Activated CD4-positive, alpha-beta T cell treated with anti-CD3 and anti-CD28 coated beads, Interleukin-2, amount 10 ng/mL, durations not matched to agents 7 days and 5 days (primary cell): ENCODE results near the gene CFAP298. TPM values are rescaled to one million over a fixed set of nuclear protein-coding genes. Genes with fewer than 3 reads are reported as not detected.

Experiments used
- CTCF ChIA-PET: fragments of 350-600 bp; sonication (Branson Sonifier 250); formaldehyde crosslinking; loops from one replicate; lab custom pipeline; 2021; ENCODE audit warnings: antibody characterized with exemption; lab: Charles Lee
- POLR2A ChIA-PET: fragments of 350-600 bp; sonication (Branson Sonifier 250); formaldehyde crosslinking; loops from one replicate; lab custom pipeline; 2021; ENCODE audit warnings: antibody characterized with exemption; lab: Charles Lee
- DNase-seq: peaks from one replicate; pipeline ENCODE4 v3.0.0-alpha.2; 2020
- H3K27ac Mint-ChIP-seq: one replicate; pipeline ENCODE4 v1.8.0; 2021; ENCODE audit warnings: mild to moderate bottlenecking, moderate library complexity, mixed read lengths
- H3K27me3 Mint-ChIP-seq: one replicate; pipeline ENCODE4 v1.8.0; 2021; ENCODE audit warnings: mixed read lengths
- H3K36me3 Mint-ChIP-seq: one replicate; pipeline ENCODE4 v1.8.0; 2021; ENCODE audit warnings: low read depth, mixed read lengths
- H3K4me1 Mint-ChIP-seq: one replicate; pipeline ENCODE4 v1.8.0; 2021; ENCODE audit warnings: mixed read lengths
- H3K4me3 Mint-ChIP-seq: one replicate; pipeline ENCODE4 v1.8.0; 2021; ENCODE audit warnings: mild to moderate bottlenecking, moderate library complexity, mixed read lengths
- H3K9me3 Mint-ChIP-seq: one replicate; pipeline ENCODE4 v1.8.0; 2021; ENCODE audit warnings: mixed read lengths
- total RNA-seq, 2 experiments: library from RNA; stranded (reverse); gene quantifications; one replicate each; pipeline ENCODE4 v1.2.3, GENCODE V29; 2021

Gene CFAP298
- total RNA-seq, 2 experiments from 2014 or later: 32.6 to 40.2 TPM

DNA sequence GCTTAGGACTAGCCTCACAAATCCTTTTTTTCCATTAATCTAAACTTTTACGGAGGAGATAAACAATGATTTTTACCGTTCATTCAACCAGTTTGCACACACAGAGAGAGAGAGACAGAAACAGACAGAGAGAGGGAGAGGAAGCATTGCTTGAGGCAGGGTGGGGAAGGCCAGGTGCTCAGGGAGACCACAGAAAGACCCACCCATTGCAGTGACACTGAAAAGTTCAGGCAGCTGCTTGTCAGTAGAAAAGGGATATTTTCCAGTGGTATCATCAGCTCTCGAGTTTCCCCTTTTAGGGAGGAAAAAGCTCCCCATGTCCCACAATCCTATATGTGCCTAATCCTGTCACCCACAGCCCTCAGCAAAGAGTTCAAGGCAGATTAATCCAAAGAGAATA is 54.1 kb downstream of the CFAP298 start:
- ChIA-PET CTCF (no interaction called here), POLR2A (no interaction called here)
- Mint-ChIP-seq H3K9me3 (no peaks in the 10 kb centered on the region), H3K27ac (no peak overlapping the region), H3K4me1 (peaks cover 6% of the 10 kb centered on the region), H3K27me3 (no peaks in the 10 kb centered on the region), H3K4me3 (no peak overlapping the region), H3K36me3 (no peaks in the 10 kb centered on the region)
- DNase-seq: no peak

DNA sequence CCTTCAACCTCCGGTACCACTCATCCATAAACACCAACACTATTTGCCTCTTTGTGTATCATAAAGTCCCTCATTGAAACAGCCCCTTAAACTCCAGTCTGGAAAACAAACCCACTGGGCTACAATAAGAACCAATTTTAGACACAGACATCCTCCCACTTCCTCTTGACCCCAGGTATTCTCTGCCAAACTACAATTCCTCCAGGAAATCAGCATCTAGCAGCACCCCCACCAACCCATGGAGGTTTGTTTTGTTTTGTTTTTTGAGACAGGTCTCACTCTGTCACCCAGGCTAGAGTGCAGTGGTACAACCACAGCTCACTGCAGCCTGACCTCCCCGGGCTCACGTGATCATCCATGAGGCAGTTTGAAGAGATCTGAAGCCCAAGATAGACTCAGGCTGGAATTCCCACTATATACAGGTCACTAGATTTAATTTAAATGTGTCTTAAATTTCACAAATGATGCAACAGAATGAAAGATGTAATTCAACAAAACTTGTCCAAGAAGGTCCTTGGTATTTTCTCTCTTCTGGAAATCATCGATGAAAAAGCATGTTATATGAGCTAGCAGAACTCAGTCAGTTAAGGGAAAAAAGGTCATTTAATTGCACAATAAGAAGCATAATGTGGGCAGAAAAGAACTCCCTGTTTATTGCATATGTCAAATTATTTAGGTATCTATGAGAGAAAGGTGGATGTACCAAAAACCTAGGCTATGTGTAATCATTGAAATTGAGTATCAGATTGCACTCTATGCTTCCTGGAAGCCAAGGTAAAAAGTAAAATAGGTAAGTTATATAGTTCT is 57.1 kb downstream of the CFAP298 start:
- CTCF ChIA-PET: no interaction called here
- H3K36me3 Mint-ChIP-seq: no peaks in the 10 kb centered on the region

DNA sequence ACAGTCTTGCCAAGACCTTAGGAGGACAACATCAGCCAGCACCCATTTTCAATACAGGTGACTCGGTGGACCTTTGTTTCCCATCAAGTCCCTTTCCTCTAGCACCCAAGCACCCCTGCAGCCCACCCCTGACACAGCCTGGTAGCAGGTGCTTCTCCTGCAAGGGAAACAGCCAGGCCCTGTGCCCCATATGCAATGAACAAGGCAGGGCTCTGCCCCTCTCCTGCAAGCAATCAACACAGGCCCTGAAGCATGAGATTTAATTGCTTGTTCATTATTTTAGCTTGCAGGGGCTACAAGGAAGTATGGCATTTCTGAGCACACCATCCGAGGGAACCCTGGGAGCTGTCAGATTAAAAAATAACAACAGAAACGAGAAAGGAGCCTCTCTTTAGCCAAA is 62.3 kb downstream of the CFAP298 start:
- no peaks in the 10 kb centered on the region for H3K36me3 Mint-ChIP-seq
- no peak overlapping the region for H3K27ac Mint-ChIP-seq
- CTCF ChIA-PET: no interaction called here
- no peak overlapping the region for H3K4me3 Mint-ChIP-seq
- H3K4me1 Mint-ChIP-seq: no peaks in the 10 kb centered on the region
- DNase-seq: no peak
- H3K27me3 Mint-ChIP-seq: peaks cover 2% of the 10 kb centered on the region
- no peaks in the 10 kb centered on the region for H3K9me3 Mint-ChIP-seq
- POLR2A ChIA-PET: no interaction called here

More for the DNA sequence above, 57.1 kb downstream of the CFAP298 start:
- Mint-ChIP-seq H3K9me3 (no peaks in the 10 kb centered on the region), H3K27me3 (peaks cover 2% of the 10 kb centered on the region), H3K27ac (no peak overlapping the region), H3K4me1 (peaks cover 2% of the 10 kb centered on the region), H3K4me3 (no peak overlapping the region)
- POLR2A ChIA-PET: no interaction called here
- DNase-seq: no peak

- ChIA-PET POLR2A (no interaction called here), CTCF (no interaction called here)
- Mint-ChIP-seq H3K27ac (no peak overlapping the region), H3K4me1 (no peaks in the 10 kb centered on the region), H3K9me3 (no peaks in the 10 kb centered on the region), H3K36me3 (no peaks in the 10 kb centered on the region), H3K27me3 (peaks cover 2% of the 10 kb centered on the region), H3K4me3 (no peak overlapping the region)
- no peak for DNase-seq
These were observed 62.7 kb downstream of the CFAP298 start for GRCh38 chr21:32549440-32549839.

Other genes starting within 250 kb of the CFAP298 start
- gene URB1, start 219.4 kb downstream of the CFAP298 start, total RNA-seq: 10 to 100 TPM; 16.3 to 16.9 TPM
- gene EVA1C, start 199.7 kb downstream of the CFAP298 start, total RNA-seq: 1 to 10 TPM; 4.8 to 5.4 TPM
- under 1 TPM; 0.71 to 0.72 TPM for gene TCP10L, start 26.9 kb downstream of the CFAP298 start, total RNA-seq
- 10 to 100 TPM; 16.1 to 21.1 TPM for gene SYNJ1, start 115.6 kb upstream of the CFAP298 start, total RNA-seq
- 10 to 100 TPM; 52.7 to 52.8 TPM for gene PAXBP1, start 159.4 kb upstream of the CFAP298 start, total RNA-seq